A549 (cell line): ENCODE data around the gene CDX1. TPM values are rescaled to one million over a fixed set of nuclear protein-coding genes. Genes with fewer than 3 reads are reported as not detected.

ENCODE experiments used
- ATAC-seq, 2 experiments: fragments of 200-7000 bp in 1 of 2; fragments of >200 bp in 1 of 2; cut with Nextera tagmentation in 1 of 2; cut with Tn5 transposase in 1 of 2; 3 replicates each; pipeline versions ENCODE4 v1.8.0 to v1.9.1; 2018 to 2020; ENCODE audit warnings: mild to moderate bottlenecking in 1 of 2, moderate library complexity in 1 of 2
- CTCF ChIA-PET: fragments of 300-600 bp; sonication (Branson Sonifier 250); formaldehyde crosslinking; extraction: SDS; loops from one replicate; lab custom pipeline; 2021; ENCODE audit warnings: antibody characterized with exemption, inconsistent platforms; lab: Yijun Ruan, JAX
- POLR2A ChIA-PET: fragments of 350-600 bp; formaldehyde crosslinking; extraction: SDS; loops from one replicate; lab custom pipeline; 2021; ENCODE audit warnings: antibody characterized with exemption, inconsistent platforms; lab: Yijun Ruan, JAX
- DNase-seq, 2 experiments: peaks; one replicate each; pipeline versions ENCODE4 v3.0.0 to v3.0.0-alpha.2; 2011 to 2016; ENCODE audit warnings: low read depth in 1 of 2, low spot score in 1 of 2
- FAIRE-seq: peaks from 2 replicates; lab custom pipeline; 2011; peaks lifted over from hg19 to GRCh38; lab: Jason Lieb, UNC
- H3K27ac ChIP-seq, 2 experiments: fragments of >200 bp; sonication (Bioruptor Twin); formaldehyde crosslinking; 3 replicates each; pipeline ENCODE4 v1.5.1; 2016 to 2017
- H3K4me1 ChIP-seq: fragments of >200 bp; sonication (Bioruptor Twin); formaldehyde crosslinking; 3 replicates; pipeline ENCODE4 v1.6.1; 2016
- H3K4me2 ChIP-seq: fragments of >200 bp; sonication (Bioruptor Twin); formaldehyde crosslinking; 3 replicates; pipeline ENCODE4 v1.6.1; 2016
- H3K4me3 ChIP-seq: fragments of >200 bp; sonication (Bioruptor Twin); formaldehyde crosslinking; 3 replicates; pipeline ENCODE4 v1.5.1; 2016
- H3K9me3 ChIP-seq: fragments of >200 bp; sonication (Bioruptor Twin); formaldehyde crosslinking; 3 replicates; pipeline ENCODE4 v1.6.1; 2016
- EHF ChIP-seq: fragments of 250-450 bp; sonication (Bioruptor Pico); IDR thresholded peaks from 2 replicates; pipeline ENCODE4 v1.5.0; 2020; ENCODE audit warnings: mild to moderate bottlenecking
- EHMT2 ChIP-seq: fragments of 200-600 bp; sonication (generic); IDR thresholded peaks from 2 replicates; pipeline ENCODE4 v1.6.1; 2016; ENCODE audit warnings: antibody characterized with exemption, low read depth, mild to moderate bottlenecking, moderate library complexity
- EP300 ChIP-seq, 2 experiments: fragments of >200 bp; sonication (Bioruptor Twin); formaldehyde crosslinking; IDR thresholded peaks; 2 replicates in 1 of 2; 3 replicates in 1 of 2; pipeline ENCODE4 v1.6.1; 2016 to 2017
- HEYL ChIP-seq: fragments of 250-450 bp; sonication (Bioruptor Pico); IDR thresholded peaks from 2 replicates; pipeline ENCODE4 v1.8.0; 2021; ENCODE audit warnings: mild to moderate bottlenecking, moderate library complexity
- HOXA7 ChIP-seq: fragments of 250-450 bp; sonication (Bioruptor Pico); IDR thresholded peaks from 2 replicates; pipeline ENCODE4 v1.5.0; 2020; ENCODE audit warnings: mild to moderate bottlenecking, moderate library complexity
- JUNB ChIP-seq: fragments of >200 bp; sonication (Bioruptor Twin); formaldehyde crosslinking; IDR thresholded peaks from 2 replicates; pipeline ENCODE4 v1.6.1; 2016
- KDM1A ChIP-seq: fragments of 200-600 bp; sonication (generic); IDR thresholded peaks from 2 replicates; pipeline ENCODE4 v1.6.1; 2016; ENCODE audit warnings: low read depth, mild to moderate bottlenecking
- KDM5A ChIP-seq: fragments of 200-600 bp; sonication (generic); IDR thresholded peaks from 2 replicates; pipeline ENCODE4 v1.6.1; 2016; ENCODE audit warnings: antibody characterized with exemption, mild to moderate bottlenecking
- MAFK ChIP-seq: fragments of 450-650 bp; IDR thresholded peaks from 2 replicates; pipeline ENCODE4 v1.6.1; 2014; ENCODE audit not compliant: partially characterized antibody
- NPAS2 ChIP-seq: fragments of 250-450 bp; sonication (Bioruptor Pico); IDR thresholded peaks from 2 replicates; pipeline ENCODE4 v1.8.0; 2022; ENCODE audit warnings: mild to moderate bottlenecking, moderate library complexity, borderline replicate concordance
- PHF8 ChIP-seq: fragments of 200-600 bp; sonication (generic); IDR thresholded peaks from 2 replicates; pipeline ENCODE4 v1.6.1; 2016; ENCODE audit warnings: low read depth, mild to moderate bottlenecking, antibody characterized with exemption, moderate library complexity, borderline replicate concordance
- POLR2A ChIP-seq: IDR thresholded peaks from 2 replicates; pipeline ENCODE4 v1.6.1; 2012; ENCODE audit warnings: mild to moderate bottlenecking, low read length
- RARB ChIP-seq: fragments of 250-450 bp; sonication (Bioruptor Pico); IDR thresholded peaks from 2 replicates; pipeline ENCODE4 v1.8.0; 2021; ENCODE audit warnings: mild to moderate bottlenecking, moderate library complexity
- RCOR1 ChIP-seq: fragments of 150-350 bp; IDR thresholded peaks from 2 replicates; pipeline ENCODE4 v1.6.1; 2014; ENCODE audit warnings: antibody characterized with exemption, low read length, low read depth
- SREBF2 ChIP-seq: fragments of 450-650 bp; IDR thresholded peaks from 2 replicates; pipeline ENCODE4 v1.6.1; 2014; ENCODE audit warnings: mild to moderate bottlenecking, moderate library complexity
- ZC3H11A ChIP-seq: fragments of 450-650 bp; IDR thresholded peaks from 2 replicates; pipeline ENCODE4 v1.6.1; 2014; ENCODE audit warnings: antibody characterized with exemption, mild to moderate bottlenecking
- ZNF302 ChIP-seq: fragments of 250-450 bp; sonication (Bioruptor Pico); IDR thresholded peaks from 2 replicates; pipeline ENCODE4 v1.9.0; 2021; ENCODE audit warnings: inconsistent platforms, mild to moderate bottlenecking, moderate library complexity
- WGBS: methylation state at CpG from one replicate; pipeline ENCODE4 v1.1.6; 2017; ENCODE audit errors: missing lambda C conversion rate; 5-methylcytosine and 5-hydroxymethylcytosine counted together
- polyA plus RNA-seq, 4 experiments: library from polyadenylated mRNA; depleted of rRNA in 3 of 4; stranded (reverse); fragments of >200 nt; fragmentation: RNase III in 1 of 4; extraction: RNeasy Plus Mini Kit Qiagen cat#74134 plus additional on column Dnase treatment in 1 of 4; gene quantifications; 2 replicates in 3 of 4; 3 replicates in 1 of 4; pipeline ENCODE4 v1.2.3, GENCODE V29; 2011 to 2017
- TF ChIP-seq, protein P1 (sequence below): fragments of >200 bp; sonication (Bioruptor Twin); formaldehyde crosslinking; IDR thresholded peaks from 3 replicates; pipeline ENCODE4 v1.5.1; 2016
- TF ChIP-seq, protein P2 (sequence below): IDR thresholded peaks from 2 replicates; pipeline ENCODE4 v1.6.1; 2012; ENCODE audit warnings: low read depth, borderline replicate concordance
- TF ChIP-seq, protein P3 (sequence below): fragments of 200-600 bp; sonication (generic); IDR thresholded peaks from 2 replicates; pipeline ENCODE4 v1.6.1; 2016; ENCODE audit warnings: antibody characterized with exemption, mild to moderate bottlenecking, moderate library complexity

Gene CDX1
- polyA plus RNA-seq, 2 of the 4 experiments (the other 2 are of a cell fraction): not detected

DNA sequence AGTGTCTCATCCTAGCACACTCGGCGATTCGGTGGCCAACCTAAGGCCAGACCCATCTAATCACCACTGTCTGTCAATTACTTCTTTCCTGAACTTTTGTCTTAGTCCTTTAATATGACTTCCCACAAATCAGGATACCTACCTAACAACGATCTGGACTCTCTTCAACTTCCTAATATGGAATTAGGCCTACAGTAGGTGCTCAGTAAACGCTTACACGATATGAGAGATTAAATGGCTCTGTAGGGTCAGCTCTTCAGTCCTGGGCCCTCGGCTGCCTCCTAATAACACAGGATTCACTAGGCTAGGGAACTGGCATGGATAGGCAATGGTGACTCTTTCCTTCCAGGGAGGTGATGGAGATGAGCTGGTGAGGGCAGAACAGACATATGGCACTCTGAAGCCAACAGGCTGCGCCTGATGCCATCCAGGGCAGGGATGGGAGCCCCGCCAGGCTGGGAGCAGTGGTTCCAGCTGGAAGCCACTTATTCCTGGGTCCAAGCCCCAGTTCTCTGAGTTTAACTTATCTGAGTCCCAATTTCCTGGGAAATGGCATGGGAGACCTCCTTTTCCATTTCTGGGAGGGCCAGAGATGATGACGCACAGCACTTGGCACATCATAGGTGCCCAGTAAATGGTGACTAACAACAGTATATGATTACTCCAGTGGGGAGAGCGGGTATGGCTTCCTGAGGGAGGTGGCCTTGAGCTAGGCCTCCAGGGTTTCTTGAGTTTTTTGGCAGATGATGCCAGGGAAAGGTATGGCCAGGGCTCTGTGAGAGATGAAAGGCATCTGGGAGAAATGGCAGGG, 18.3 kb upstream of the CDX1 start:
- Histone ChIP-seq H3K27ac (no peak overlapping the region), H3K4me3 (no peak overlapping the region), H3K4me1 (peaks cover 17% of the 10 kb centered on the region), H3K4me2 (no peak overlapping the region), H3K9me3 (no peaks in the 10 kb centered on the region)
- FAIRE-seq (no peak), DNase-seq (no peak), ATAC-seq (no peak)
- no peak for TF ChIP-seq EHF (CRISPR knock-in tag)
- no peak for TF ChIP-seq KDM5A
- TF ChIP-seq SREBF2: no peak
- no peak for TF ChIP-seq HEYL (CRISPR knock-in tag)
- no peak for TF ChIP-seq RARB (CRISPR knock-in tag)
- no peak for TF ChIP-seq ZC3H11A
- TF ChIP-seq HOXA7 (CRISPR knock-in tag): no peak
- no peak for TF ChIP-seq JUNB
- no peak for TF ChIP-seq EP300 (IDR thresholded peaks at IDR 0.05)
- TF ChIP-seq EHMT2: no peak
- TF ChIP-seq, protein P1, sequence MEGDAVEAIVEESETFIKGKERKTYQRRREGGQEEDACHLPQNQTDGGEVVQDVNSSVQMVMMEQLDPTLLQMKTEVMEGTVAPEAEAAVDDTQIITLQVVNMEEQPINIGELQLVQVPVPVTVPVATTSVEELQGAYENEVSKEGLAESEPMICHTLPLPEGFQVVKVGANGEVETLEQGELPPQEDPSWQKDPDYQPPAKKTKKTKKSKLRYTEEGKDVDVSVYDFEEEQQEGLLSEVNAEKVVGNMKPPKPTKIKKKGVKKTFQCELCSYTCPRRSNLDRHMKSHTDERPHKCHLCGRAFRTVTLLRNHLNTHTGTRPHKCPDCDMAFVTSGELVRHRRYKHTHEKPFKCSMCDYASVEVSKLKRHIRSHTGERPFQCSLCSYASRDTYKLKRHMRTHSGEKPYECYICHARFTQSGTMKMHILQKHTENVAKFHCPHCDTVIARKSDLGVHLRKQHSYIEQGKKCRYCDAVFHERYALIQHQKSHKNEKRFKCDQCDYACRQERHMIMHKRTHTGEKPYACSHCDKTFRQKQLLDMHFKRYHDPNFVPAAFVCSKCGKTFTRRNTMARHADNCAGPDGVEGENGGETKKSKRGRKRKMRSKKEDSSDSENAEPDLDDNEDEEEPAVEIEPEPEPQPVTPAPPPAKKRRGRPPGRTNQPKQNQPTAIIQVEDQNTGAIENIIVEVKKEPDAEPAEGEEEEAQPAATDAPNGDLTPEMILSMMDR: no peak
- no peak for TF ChIP-seq KDM1A
- ChIA-PET CTCF (interaction anchor here (0.8 to 1.9 kb wide), 5 partner anchors 12 to 70 kb away, joined by 3 to 5 read pairs (median 4); no protein-coding TSS in a partner anchor), POLR2A (no interaction called here)
- WGBS: 82% methylated on average over 11 of the region's 11 CpGs

DNA sequence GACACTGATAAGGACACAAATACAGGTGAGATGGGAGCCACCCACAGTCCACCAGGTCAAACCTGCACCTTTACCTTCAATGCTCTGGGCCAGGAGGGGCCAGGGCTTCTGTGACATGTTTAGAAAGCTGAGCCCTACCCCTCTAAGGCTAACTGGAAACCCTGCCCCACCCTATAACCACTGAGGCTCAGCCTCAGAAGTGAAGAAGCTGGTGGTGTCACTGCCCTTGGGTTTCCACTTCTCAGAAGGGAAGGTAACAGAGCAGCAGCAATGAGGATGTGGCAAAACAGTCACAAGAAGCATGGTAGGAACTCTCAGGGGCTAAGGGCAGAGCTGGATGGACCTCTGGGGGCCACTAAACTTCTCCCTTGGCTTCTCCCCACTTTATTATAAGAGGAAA, 17.0 kb upstream of the CDX1 start:
- Histone ChIP-seq H3K4me1 (peaks cover 4% of the 10 kb centered on the region), H3K4me3 (no peak overlapping the region), H3K9me3 (no peaks in the 10 kb centered on the region), H3K27ac (no peak overlapping the region), H3K4me2 (no peak overlapping the region)
- ATAC-seq (no peak), FAIRE-seq (no peak), DNase-seq (no peak)
- POLR2A ChIA-PET: no interaction called here
- CTCF ChIA-PET: interaction anchor here (1.0 to 1.9 kb wide), 5 partner anchors 12 to 287 kb away, joined by 3 to 5 read pairs (median 3); no protein-coding TSS in a partner anchor
- TF ChIP-seq PHF8 (no peak), KDM1A (no peak), MAFK (no peak), HEYL (CRISPR knock-in tag) (no peak), RCOR1 (no peak), POLR2A (no peak), NPAS2 (CRISPR knock-in tag) (no peak), RARB (CRISPR knock-in tag) (no peak), ZNF302 (CRISPR knock-in tag) (no peak)
- TF ChIP-seq, protein P1: no peak
- TF ChIP-seq, protein P2, sequence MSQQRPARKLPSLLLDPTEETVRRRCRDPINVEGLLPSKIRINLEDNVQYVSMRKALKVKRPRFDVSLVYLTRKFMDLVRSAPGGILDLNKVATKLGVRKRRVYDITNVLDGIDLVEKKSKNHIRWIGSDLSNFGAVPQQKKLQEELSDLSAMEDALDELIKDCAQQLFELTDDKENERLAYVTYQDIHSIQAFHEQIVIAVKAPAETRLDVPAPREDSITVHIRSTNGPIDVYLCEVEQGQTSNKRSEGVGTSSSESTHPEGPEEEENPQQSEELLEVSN: no peak
- TF ChIP-seq, protein P3, sequence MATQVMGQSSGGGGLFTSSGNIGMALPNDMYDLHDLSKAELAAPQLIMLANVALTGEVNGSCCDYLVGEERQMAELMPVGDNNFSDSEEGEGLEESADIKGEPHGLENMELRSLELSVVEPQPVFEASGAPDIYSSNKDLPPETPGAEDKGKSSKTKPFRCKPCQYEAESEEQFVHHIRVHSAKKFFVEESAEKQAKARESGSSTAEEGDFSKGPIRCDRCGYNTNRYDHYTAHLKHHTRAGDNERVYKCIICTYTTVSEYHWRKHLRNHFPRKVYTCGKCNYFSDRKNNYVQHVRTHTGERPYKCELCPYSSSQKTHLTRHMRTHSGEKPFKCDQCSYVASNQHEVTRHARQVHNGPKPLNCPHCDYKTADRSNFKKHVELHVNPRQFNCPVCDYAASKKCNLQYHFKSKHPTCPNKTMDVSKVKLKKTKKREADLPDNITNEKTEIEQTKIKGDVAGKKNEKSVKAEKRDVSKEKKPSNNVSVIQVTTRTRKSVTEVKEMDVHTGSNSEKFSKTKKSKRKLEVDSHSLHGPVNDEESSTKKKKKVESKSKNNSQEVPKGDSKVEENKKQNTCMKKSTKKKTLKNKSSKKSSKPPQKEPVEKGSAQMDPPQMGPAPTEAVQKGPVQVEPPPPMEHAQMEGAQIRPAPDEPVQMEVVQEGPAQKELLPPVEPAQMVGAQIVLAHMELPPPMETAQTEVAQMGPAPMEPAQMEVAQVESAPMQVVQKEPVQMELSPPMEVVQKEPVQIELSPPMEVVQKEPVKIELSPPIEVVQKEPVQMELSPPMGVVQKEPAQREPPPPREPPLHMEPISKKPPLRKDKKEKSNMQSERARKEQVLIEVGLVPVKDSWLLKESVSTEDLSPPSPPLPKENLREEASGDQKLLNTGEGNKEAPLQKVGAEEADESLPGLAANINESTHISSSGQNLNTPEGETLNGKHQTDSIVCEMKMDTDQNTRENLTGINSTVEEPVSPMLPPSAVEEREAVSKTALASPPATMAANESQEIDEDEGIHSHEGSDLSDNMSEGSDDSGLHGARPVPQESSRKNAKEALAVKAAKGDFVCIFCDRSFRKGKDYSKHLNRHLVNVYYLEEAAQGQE: no peak
